GM23338 (cell line): ENCODE data around the gene HTRA1.

ENCODE experiments used
- EZH2 ChIP-seq: fragments of 200-600 bp; sonication (generic); IDR thresholded peaks from one replicate; pipeline ENCODE4 v1.8.0; 2017; ENCODE audit warnings: antibody characterized with exemption, mild to moderate bottlenecking, low read depth; ENCODE audit not compliant: unreplicated experiment
- TF ChIP-seq, protein P1 (sequence below), 2 experiments: fragments of 200-600 bp in 1 of 2; sonication (generic) in 1 of 2; conservative IDR thresholded peaks; 2 replicates each; pipeline versions ENCODE4 v1.5.1 to v1.6.1; 2016 to 2017; ENCODE audit warnings: antibody characterized with exemption in 2 of 2, low read depth in 2 of 2, mild to moderate bottlenecking in 2 of 2, moderate library complexity in 1 of 2

DNA sequence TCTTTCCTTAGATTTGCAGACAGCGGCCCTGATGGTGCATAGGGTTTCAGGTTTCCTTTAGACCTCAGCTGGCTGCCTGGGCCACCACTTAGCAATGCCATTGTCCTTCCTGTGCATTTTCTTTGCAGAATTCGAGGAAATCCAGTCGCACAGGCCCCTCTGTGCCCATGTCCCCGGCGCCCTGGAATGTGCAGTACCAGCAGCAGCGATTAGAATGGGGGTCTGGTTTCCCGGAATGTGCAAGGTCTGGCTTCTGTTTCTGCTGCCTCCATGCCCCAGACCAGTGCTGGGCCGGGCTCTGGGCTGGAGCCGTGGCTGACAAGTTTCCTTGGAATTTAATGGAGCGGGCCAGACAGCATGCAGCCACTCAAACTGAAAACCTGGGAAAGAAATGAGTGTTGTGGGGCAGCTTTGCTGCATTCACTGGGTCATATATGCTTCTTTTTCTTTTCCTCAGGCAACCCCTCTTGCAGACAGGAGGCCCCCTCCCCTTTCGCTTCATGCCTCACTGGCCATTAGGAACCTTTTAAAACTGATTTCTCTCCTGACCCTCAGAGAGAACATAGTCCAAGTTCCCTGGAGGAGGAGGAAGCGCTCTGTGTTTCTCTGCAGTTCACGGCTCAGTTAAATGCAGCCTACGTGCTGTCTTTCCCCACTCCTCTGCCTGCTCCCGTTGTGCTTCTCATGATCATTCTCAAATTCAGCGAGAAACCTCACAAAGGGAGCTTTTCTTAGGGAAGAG, 14.4 kb downstream of the HTRA1 start:
- TF ChIP-seq, protein P1, sequence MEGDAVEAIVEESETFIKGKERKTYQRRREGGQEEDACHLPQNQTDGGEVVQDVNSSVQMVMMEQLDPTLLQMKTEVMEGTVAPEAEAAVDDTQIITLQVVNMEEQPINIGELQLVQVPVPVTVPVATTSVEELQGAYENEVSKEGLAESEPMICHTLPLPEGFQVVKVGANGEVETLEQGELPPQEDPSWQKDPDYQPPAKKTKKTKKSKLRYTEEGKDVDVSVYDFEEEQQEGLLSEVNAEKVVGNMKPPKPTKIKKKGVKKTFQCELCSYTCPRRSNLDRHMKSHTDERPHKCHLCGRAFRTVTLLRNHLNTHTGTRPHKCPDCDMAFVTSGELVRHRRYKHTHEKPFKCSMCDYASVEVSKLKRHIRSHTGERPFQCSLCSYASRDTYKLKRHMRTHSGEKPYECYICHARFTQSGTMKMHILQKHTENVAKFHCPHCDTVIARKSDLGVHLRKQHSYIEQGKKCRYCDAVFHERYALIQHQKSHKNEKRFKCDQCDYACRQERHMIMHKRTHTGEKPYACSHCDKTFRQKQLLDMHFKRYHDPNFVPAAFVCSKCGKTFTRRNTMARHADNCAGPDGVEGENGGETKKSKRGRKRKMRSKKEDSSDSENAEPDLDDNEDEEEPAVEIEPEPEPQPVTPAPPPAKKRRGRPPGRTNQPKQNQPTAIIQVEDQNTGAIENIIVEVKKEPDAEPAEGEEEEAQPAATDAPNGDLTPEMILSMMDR (conservative IDR thresholded peaks at IDR 0.05; ENCODE audit: low read depth in 2 of 2), result no peak
- no peak for TF ChIP-seq EZH2
